Thoracic aorta (tissue), 2 donors: ENCODE data around the gene MYO1A. TPM values are rescaled to one million over a fixed set of nuclear protein-coding genes. Genes with fewer than 3 reads are reported as not detected.
"Not testable (repeated sequence)": the region's sequence is repeated elsewhere in the genome, so short reads cannot be mapped to it uniquely, and the experiment has no call there.

ENCODE experiments used
- ATAC-seq: fragments of 150-250 bp; one replicate; pipeline ENCODE4 v1.8.0; 2017; ENCODE audit warnings: low read depth; ENCODE audit not compliant: insufficient number of reproducible peaks, low FRiP score
- DNase-seq: peaks from one replicate; pipeline ENCODE4 v3.0.0-alpha.2; 2020; ENCODE audit warnings: low spot score
- H3K27ac ChIP-seq, 2 donors: fragments of 200-600 bp; sonication (generic); 1 replicate in 1 of 2; 2 replicates in 1 of 2; pipeline ENCODE4 v1.5.1; 2016; ENCODE audit warnings: mild to moderate bottlenecking in 2 of 2, moderate library complexity in 2 of 2
- H3K27me3 ChIP-seq: fragments of 200-600 bp; sonication (generic); replicated peaks from 2 replicates; pipeline ENCODE4 v1.6.0; 2016; ENCODE audit warnings: mild to moderate bottlenecking; ENCODE audit not compliant: insufficient read depth
- H3K36me3 ChIP-seq: fragments of 200-600 bp; sonication (generic); one replicate; pipeline ENCODE4 v1.5.1; 2016
- H3K4me1 ChIP-seq, 2 donors: fragments of 200-600 bp; sonication (generic); 1 replicate in 1 of 2; 2 replicates in 1 of 2; pipeline versions ENCODE4 v1.5.1 to v1.6.0; 2016; ENCODE audit warnings: low read depth in 2 of 2, mild to moderate bottlenecking in 1 of 2; ENCODE audit not compliant: control insufficient read depth in 1 of 2
- H3K4me3 ChIP-seq: fragments of 200-600 bp; sonication (generic); 2 replicates; pipeline ENCODE4 v1.5.1; 2016; ENCODE audit warnings: mild to moderate bottlenecking
- H3K9me3 ChIP-seq: fragments of 200-600 bp; sonication (generic); 2 replicates; pipeline ENCODE4 v1.5.1; 2016
- CTCF ChIP-seq: fragments of 200-600 bp; sonication (generic); IDR thresholded peaks from one replicate; pipeline ENCODE4 v1.5.1; 2019; ENCODE audit warnings: antibody characterized with exemption
- total RNA-seq, 2 donors: library from RNA; depleted of rRNA; stranded (reverse); fragments of >200 nt; gene quantifications; one replicate each; pipeline versions ENCODE4 v1.1.0 to v1.2.3, GENCODE V29; 2016

Gene MYO1A
- total RNA-seq, 2 donors from 2014 or later: 1.7 to 2.2 TPM

GRCh38 chr12:56983386-56983785 is 66.5 kb downstream of the MYO1A start:
- no peaks in the 10 kb centered on the region for H3K4me1 ChIP-seq
- no peak for ATAC-seq
- H3K9me3 ChIP-seq: no peaks in the 10 kb centered on the region
- no peak overlapping the region for H3K27ac ChIP-seq
- no peak for DNase-seq
- H3K36me3 ChIP-seq: no peaks in the 10 kb centered on the region
- TF ChIP-seq CTCF: no peak
- H3K4me3 ChIP-seq: no peak overlapping the region
- H3K27me3 ChIP-seq: no peaks in the 10 kb centered on the region

- H3K4me3 ChIP-seq, H3K9me3 ChIP-seq, H3K27ac ChIP-seq, H3K4me1 ChIP-seq, DNase-seq, H3K36me3 ChIP-seq, ATAC-seq, H3K27me3 ChIP-seq: not testable (repeated sequence)
Observed at GRCh38 chr12:56982578-56983236, 67.2 kb downstream of the MYO1A start.

- Histone ChIP-seq H3K9me3 (no peaks in the 10 kb centered on the region), H3K36me3 (no peaks in the 10 kb centered on the region), H3K4me3 (no peak overlapping the region), H3K27ac (no peak overlapping the region), H3K27me3 (no peaks in the 10 kb centered on the region), H3K4me1 (no peaks in the 10 kb centered on the region)
- ATAC-seq (no peak), DNase-seq (no peak)
- no peak for TF ChIP-seq CTCF
Observed at GRCh38 chr12:56980941-56981530, 68.9 kb downstream of the MYO1A start.

GRCh38 chr12:56980268-56980667 is 69.7 kb downstream of the MYO1A start:
- Histone ChIP-seq H3K27ac (no peak overlapping the region), H3K4me3 (no peak overlapping the region), H3K4me1 (no peaks in the 10 kb centered on the region), H3K9me3 (no peaks in the 10 kb centered on the region), H3K27me3 (no peaks in the 10 kb centered on the region), H3K36me3 (no peaks in the 10 kb centered on the region)
- no peak for TF ChIP-seq CTCF
- DNase-seq: no peak
- ATAC-seq: no peak

- H3K27ac ChIP-seq: no peak overlapping the region
- no peaks in the 10 kb centered on the region for H3K9me3 ChIP-seq
- no peak for TF ChIP-seq CTCF
- no peaks in the 10 kb centered on the region for H3K4me1 ChIP-seq
- ATAC-seq (no peak), DNase-seq (no peak)
- H3K4me3 ChIP-seq: no peak overlapping the region
- no peaks in the 10 kb centered on the region for H3K27me3 ChIP-seq
- H3K36me3 ChIP-seq: no peaks in the 10 kb centered on the region
Observed at GRCh38 chr12:56979628-56980027, 70.3 kb downstream of the MYO1A start.

Other genes starting within 250 kb of the MYO1A start
- under 1 TPM in 1 of 2 donors, not detected in 1; 0.27 TPM for gene SDR9C7, start 115.7 kb downstream of the MYO1A start, total RNA-seq
- under 1 TPM; 0.54 to 0.71 TPM for gene RDH16, start 92.5 kb downstream of the MYO1A start, total RNA-seq
- 1 to 10 TPM; 3.1 to 8.3 TPM for gene ZBTB39, start 43.6 kb downstream of the MYO1A start, total RNA-seq
- gene TAC3, start 33.6 kb downstream of the MYO1A start, total RNA-seq: not detected
- gene NEMP1, start 28.7 kb upstream of the MYO1A start, total RNA-seq: 1 to 10 TPM; 6.6 to 6.9 TPM
- 10 to 100 TPM; 30.5 to 39.3 TPM for gene NAB2, start 39.0 kb upstream of the MYO1A start, total RNA-seq
- gene STAT6, start 61.2 kb upstream of the MYO1A start, total RNA-seq: 100 to 1,000 TPM; 133 to 185 TPM
- gene LRP1, start 78.4 kb upstream of the MYO1A start, total RNA-seq: 100 to 1,000 TPM; 663 to 755 TPM
- gene LRP1-AS, start 97.5 kb upstream of the MYO1A start, total RNA-seq: not detected
- under 1 TPM in 1 of 2 donors, not detected in 1; 0.81 TPM for gene NXPH4, start 166.7 kb upstream of the MYO1A start, total RNA-seq
- gene SHMT2, start 179.6 kb upstream of the MYO1A start, total RNA-seq: 10 to 100 TPM; 57.3 to 60.4 TPM
- gene STAC3, start 201.1 kb upstream of the MYO1A start, total RNA-seq: under 1 TPM; 0.27 to 0.56 TPM